A673 (cell line): ENCODE measurements around the gene CAMK1D. TPM values are rescaled to one million over a fixed set of nuclear protein-coding genes. Genes with fewer than 3 reads are reported as not detected.

Source experiments
- BruUV-seq: library from RNA; stranded (reverse); fragments of 400-500 nt; replicated peaks from 2 replicates; lab custom pipeline; 2021; lab: Mats Ljungman, UMichigan
- CTCF ChIA-PET: fragments of 300-600 bp; sonication (Branson Sonifier 250); formaldehyde crosslinking; loops from one replicate; lab custom pipeline; 2022; ENCODE audit warnings: antibody characterized with exemption; lab: Charles Lee
- POLR2A ChIA-PET: fragments of 300-600 bp; sonication (Branson Sonifier 250); formaldehyde crosslinking; loops from one replicate; lab custom pipeline; 2022; ENCODE audit warnings: antibody characterized with exemption; ENCODE audit not compliant: low non-redundant PET; lab: Charles Lee
- DNase-seq: peaks from one replicate; pipeline ENCODE4 v3.0.0-alpha.2; 2015; ENCODE audit warnings: low spot score
- H3K27ac ChIP-seq: fragments of 200-600 bp; sonication (generic); 2 replicates; pipeline ENCODE4 v1.5.1; 2016; ENCODE audit warnings: mixed run types, low read depth, mild to moderate bottlenecking, mixed read lengths, antibody characterized with exemption, low read length; ENCODE audit not compliant: poor library complexity, severe bottlenecking
- H3K27me3 ChIP-seq: fragments of 200-600 bp; sonication (generic); replicated peaks from 2 replicates; pipeline ENCODE4 v1.6.1; 2017; ENCODE audit warnings: mixed run types, low read depth, mild to moderate bottlenecking, mixed read lengths, antibody characterized with exemption, low read length; ENCODE audit not compliant: insufficient read depth, poor library complexity
- H3K36me3 ChIP-seq: fragments of 200-600 bp; sonication (generic); 2 replicates; pipeline ENCODE4 v1.6.1; 2016; ENCODE audit warnings: mixed run types, mild to moderate bottlenecking, mixed read lengths, antibody characterized with exemption, low read length; ENCODE audit not compliant: insufficient read depth, poor library complexity, severe bottlenecking
- H3K4me1 ChIP-seq: fragments of 200-600 bp; sonication (generic); 2 replicates; pipeline ENCODE4 v1.6.1; 2017; ENCODE audit warnings: mixed run types, mild to moderate bottlenecking, mixed read lengths, antibody characterized with exemption, low read length; ENCODE audit not compliant: insufficient read depth, poor library complexity, severe bottlenecking
- H3K4me3 ChIP-seq: fragments of 200-600 bp; sonication (generic); 2 replicates; pipeline ENCODE4 v1.5.1; 2016; ENCODE audit warnings: low read depth, mixed run types, mild to moderate bottlenecking, mixed read lengths, low read length; ENCODE audit not compliant: poor library complexity, severe bottlenecking
- H3K9me3 ChIP-seq: fragments of 200-600 bp; sonication (generic); 2 replicates; pipeline ENCODE4 v1.6.1; 2016; ENCODE audit warnings: mixed run types, low read depth, mild to moderate bottlenecking, mixed read lengths, antibody characterized with exemption, low read length; ENCODE audit not compliant: poor library complexity, severe bottlenecking
- CTCF ChIP-seq: fragments of 300-800, 200-600 bp; sonication (generic); conservative IDR thresholded peaks from 2 replicates; pipeline ENCODE4 v1.5.1; 2017; ENCODE audit warnings: low read depth, mild to moderate bottlenecking, antibody characterized with exemption, low read length, moderate library complexity, mixed read lengths
- EZH2 ChIP-seq: fragments of 200-600 bp; sonication (generic); IDR thresholded peaks from 2 replicates; pipeline ENCODE4 v1.6.1; 2017; ENCODE audit warnings: borderline replicate concordance, low read depth, mild to moderate bottlenecking, mixed read lengths, antibody characterized with exemption, low read length; ENCODE audit not compliant: poor library complexity, severe bottlenecking
- intact Hi-C: fragments of 100-400 bp; cut with micrococcal nuclease; formaldehyde crosslinking; loops from one replicate; pipeline ENCODE4 v1.10.0; 2022; ENCODE audit not compliant: unreplicated experiment
- total RNA-seq: library from RNA; stranded (reverse); gene quantifications from 2 replicates; pipeline ENCODE4 v1.2.3, GENCODE V29; 2021

Gene CAMK1D
- total RNA-seq, 1 experiment from 2014 or later: 23.7 TPM

DNA sequence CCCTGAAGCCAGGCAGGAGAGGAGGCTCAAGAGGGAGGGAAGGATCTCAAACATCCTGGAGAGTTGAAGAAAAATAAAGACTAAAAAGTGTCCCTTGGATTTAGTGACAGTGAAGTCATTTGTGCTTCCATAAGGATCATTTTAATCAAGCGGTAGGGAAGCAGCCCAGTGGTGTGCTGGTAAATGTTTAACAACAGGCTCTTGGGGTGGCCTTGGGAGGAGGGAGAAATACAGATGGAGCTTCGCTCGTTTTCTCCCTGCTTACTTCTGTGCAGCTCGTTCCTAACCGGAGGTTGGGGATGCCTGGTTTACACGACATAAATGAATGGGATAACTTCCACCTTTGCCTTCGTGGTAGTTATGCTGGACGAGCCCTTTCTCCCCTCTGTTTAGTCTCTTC is 140.0 kb downstream of the CAMK1D start:
- peaks cover 19% of the 10 kb centered on the region for H3K4me1 ChIP-seq
- no peak for TF ChIP-seq EZH2
- TF ChIP-seq CTCF: no peak
- intact Hi-C loops: no loop called here
- no TSS peak for BruUV-seq
- ChIA-PET POLR2A (interaction anchor here (0.7 kb wide), 1 partner anchor 527 kb away, joined by 3 read pairs; no protein-coding TSS in a partner anchor), CTCF (no interaction called here)
- no peaks in the 10 kb centered on the region for H3K36me3 ChIP-seq
- H3K27ac ChIP-seq: no peak overlapping the region
- H3K9me3 ChIP-seq: no peaks in the 10 kb centered on the region
- DNase-seq: no peak
- H3K27me3 ChIP-seq: no peaks in the 10 kb centered on the region
- no peak overlapping the region for H3K4me3 ChIP-seq

DNA sequence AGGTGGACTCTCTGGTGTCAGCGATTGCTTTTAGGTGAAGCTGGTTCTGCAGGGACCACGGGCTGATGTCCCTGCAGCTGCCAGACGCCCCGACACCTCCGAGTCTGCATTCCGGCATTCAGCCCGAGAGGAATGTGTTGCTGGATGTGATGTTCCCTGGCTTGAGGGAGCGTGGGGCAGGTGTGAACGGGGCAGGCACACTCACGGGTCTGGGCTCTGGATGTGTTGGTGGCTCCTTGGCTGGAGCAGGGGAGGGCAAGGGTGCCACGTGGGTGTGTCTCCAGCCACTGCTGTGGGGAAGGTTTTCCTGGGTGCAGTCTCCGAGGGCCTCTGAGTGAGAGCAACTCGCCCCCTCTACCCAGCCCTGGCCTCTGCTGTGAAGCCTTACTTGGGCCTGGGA is 140.5 kb downstream of the CAMK1D start:
- TF ChIP-seq CTCF (no peak), EZH2 (no peak)
- Histone ChIP-seq H3K4me1 (peaks cover 14% of the 10 kb centered on the region), H3K9me3 (no peaks in the 10 kb centered on the region), H3K27me3 (no peaks in the 10 kb centered on the region), H3K4me3 (no peak overlapping the region), H3K27ac (no peak overlapping the region), H3K36me3 (no peaks in the 10 kb centered on the region)
- POLR2A ChIA-PET: interaction anchor here (0.7 kb wide), 1 partner anchor 527 kb away, joined by 3 read pairs; no protein-coding TSS in a partner anchor
- CTCF ChIA-PET: no interaction called here
- DNase-seq: no peak
- intact Hi-C loops: no loop called here
- BruUV-seq: no TSS peak

DNA sequence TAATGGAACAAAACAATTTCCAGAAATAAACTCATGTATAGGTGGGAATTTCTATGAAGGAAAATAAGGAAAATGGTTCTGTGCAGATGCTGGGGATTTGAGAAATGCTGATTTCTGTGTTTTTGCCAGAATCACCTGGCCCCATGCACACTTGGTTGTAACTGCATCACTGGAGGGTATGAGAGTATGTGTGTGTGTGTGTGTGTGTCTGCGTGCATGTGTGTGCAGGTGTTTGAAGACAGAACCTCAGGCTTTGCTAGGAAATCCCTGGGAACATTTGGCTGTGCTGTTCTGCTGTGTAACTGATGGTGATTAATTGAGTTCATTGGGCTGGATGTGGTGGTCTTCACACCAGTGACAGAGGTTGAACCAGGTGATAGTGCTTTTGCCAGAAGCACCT is 141.6 kb downstream of the CAMK1D start:
- Histone ChIP-seq H3K9me3 (no peaks in the 10 kb centered on the region), H3K27me3 (no peaks in the 10 kb centered on the region), H3K4me1 (peaks cover 3% of the 10 kb centered on the region), H3K27ac (no peak overlapping the region), H3K36me3 (no peaks in the 10 kb centered on the region), H3K4me3 (no peak overlapping the region)
- ChIA-PET POLR2A (no interaction called here), CTCF (no interaction called here)
- no TSS peak for BruUV-seq
- no peak for DNase-seq
- TF ChIP-seq CTCF: no peak
- no peak for TF ChIP-seq EZH2
- intact Hi-C loops: no loop called here
